Activated CD4-positive, alpha-beta T cell treated with anti-CD3 and anti-CD28 coated beads, Interleukin-2, Interleukin-6, amounts not matched to agents 100 ng/mL and 50 ng/mL, durations not matched to agents 16 hours and 8 hours (primary cell): ENCODE measurements around the gene TNFRSF4.

Experiments
- DNase-seq: peaks from one replicate; pipeline ENCODE4 v3.0.0-alpha.2; 2020

Gene TNFRSF4

DNA sequence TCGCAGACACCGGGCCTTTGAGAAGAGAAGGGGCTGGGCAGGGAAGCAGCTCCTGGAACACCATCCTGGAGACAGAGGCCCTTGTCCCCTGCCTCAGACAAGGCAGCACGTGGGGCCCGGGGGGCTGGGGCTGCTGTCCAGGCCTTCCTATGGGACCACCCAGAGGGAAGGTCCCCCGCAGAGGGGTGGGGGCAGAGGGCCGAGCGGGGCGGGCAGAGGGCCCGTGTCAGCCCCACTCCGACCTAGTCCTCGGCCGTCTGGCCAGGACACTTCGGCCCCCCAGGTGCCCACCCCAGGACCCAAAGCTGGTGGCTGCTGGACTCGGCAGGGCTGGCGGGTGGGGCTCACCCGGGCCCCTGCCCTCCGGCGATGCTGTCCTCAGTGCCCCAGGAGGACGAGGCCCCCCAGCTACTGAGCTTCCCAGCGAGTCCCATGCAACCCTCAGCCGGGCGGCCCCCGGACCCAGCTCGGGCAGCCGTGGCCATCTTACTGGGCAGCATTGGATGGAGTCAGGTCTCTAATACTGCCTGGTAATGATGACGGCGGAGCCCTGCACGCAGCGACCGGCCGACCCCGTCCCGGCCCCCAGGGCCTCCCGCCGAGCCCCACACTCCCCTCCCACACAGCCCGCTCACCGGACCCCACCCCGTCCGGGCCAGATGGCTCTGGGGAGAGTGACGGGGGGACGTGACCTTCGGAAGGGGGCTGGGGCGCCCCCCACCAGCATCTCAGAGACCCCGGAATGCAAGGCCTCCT is 47.1 kb downstream of the TNFRSF4 start:
- DNase-seq, result no peak

DNA sequence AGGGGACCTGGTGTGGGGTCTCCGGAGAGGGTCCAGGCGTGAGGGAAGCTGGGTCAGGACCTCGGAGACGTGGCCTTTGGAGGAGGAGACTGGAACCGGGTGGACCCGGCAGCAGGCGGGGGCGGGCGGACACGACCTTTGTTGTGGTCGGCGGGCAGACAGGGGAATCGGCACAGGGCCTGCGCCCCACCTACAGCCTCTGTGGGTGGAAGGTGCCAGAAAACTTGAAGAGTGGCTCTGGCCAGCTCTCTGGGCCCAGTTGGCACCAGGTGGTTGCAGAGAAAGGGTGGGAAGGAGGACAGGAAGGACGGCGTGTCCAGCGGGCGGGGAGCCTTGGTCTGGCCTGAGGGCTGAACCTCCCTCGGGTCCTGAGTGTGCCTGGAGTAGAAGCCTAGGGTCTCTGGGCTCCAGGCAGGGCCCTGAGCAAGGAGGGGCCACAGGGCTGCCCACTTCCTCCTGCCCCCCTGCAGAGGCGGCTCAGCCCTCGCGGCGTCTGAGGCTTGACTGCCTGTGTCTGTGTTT is 48.0 kb downstream of the TNFRSF4 start:
- no peak for DNase-seq

DNA sequence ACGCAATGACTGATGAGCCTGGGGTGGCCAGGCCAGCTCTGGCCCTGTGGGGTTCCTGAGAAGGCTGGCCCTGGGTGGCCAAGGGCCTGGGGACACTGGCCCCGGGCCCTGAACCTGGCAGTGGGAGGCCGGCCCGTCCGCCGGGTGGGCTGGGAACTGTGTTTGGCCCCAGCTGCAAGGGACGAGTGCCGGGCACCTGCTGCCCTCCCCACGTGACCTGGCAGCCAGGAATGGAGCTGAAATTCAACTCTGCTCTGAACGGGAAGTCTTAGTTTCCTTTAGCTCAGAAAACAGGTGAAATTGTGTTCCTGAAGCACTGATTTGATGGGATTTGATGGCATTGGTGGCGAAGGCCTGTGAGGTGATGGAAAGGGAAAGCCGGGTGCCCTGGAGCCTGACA is 48.5 kb downstream of the TNFRSF4 start:
- DNase-seq, result no peak

DNA sequence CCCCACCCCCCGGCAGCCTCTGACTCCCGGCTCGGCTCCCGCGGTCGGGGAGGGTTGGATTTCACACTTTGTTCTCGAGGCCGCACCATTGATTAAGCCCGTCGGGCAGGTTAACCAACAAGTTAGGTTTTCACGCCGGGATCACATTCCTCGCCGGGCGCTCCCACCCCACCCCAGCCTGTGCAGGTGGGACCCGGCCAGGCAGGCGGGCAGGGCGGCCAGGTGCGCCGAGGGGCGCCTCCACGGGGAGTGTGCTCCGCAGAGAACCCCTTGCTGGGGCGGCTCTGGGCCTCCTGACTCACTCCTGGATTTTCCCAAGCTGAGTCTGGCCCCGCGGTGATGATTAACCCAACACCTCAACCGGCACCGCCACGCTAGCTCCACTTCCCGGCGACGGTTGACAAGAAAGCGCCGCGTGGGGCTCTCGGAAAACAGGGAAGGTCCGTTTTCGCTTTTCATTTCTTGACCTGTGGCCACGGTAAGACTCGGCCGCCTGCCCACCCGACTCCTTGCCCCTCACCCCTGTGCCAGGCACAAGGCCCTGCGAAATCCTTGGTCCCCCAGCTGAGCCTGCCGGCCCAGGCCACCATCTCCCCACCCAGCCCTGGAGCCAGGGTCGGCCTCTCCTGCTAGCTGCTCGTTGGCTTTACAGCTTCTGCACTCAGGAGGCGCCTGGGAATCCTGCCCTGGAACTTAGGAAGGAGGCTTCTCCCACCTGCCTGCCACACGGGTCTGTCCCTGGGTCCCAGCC is 49.1 kb downstream of the TNFRSF4 start:
- DNase-seq, result no peak

DNA sequence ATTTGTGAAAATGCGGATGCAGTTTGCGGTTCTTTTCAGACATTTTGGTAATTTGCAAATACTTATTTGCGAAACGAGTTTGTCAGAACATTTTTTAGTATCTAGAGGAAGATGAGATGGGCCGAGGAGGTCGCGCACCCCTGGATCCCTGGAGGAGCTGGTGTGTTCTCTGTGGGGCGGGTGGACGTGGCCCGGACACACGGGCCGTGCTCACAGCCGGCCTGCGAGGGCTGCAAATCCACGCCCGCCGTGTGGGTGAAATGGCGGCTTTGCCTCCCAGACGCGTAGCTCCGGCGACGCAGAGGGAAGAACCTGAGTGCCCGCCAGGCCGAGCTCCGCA is 49.6 kb downstream of the TNFRSF4 start:
- no peak for DNase-seq

DNA sequence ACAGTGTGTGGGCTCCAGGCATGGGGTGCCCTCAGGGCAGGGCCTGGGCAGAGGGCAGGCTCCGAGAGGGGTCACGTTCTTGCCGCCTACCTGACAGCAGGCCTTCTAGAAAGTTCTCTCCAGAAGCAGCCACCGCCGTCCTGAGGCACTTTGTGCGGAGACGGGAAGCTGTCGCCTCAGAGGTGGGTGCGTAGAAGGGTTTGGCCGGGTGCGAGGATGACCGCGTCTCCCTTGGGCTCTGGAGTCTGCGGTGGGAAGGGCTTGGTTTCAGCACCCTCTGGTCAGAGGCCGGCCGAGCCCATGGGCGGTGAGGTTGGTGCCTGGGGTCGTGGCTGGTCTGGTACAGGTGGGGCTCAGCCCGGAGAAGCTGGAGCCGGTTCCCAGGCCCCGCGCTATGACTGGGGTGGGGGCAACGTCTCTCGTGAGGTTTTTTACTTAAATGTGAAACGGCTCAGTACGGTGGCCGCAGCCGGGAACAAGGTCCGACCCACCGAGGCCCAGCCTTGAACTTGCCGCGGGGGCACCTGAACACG is 50.3 kb downstream of the TNFRSF4 start:
- DNase-seq, result no peak

DNA sequence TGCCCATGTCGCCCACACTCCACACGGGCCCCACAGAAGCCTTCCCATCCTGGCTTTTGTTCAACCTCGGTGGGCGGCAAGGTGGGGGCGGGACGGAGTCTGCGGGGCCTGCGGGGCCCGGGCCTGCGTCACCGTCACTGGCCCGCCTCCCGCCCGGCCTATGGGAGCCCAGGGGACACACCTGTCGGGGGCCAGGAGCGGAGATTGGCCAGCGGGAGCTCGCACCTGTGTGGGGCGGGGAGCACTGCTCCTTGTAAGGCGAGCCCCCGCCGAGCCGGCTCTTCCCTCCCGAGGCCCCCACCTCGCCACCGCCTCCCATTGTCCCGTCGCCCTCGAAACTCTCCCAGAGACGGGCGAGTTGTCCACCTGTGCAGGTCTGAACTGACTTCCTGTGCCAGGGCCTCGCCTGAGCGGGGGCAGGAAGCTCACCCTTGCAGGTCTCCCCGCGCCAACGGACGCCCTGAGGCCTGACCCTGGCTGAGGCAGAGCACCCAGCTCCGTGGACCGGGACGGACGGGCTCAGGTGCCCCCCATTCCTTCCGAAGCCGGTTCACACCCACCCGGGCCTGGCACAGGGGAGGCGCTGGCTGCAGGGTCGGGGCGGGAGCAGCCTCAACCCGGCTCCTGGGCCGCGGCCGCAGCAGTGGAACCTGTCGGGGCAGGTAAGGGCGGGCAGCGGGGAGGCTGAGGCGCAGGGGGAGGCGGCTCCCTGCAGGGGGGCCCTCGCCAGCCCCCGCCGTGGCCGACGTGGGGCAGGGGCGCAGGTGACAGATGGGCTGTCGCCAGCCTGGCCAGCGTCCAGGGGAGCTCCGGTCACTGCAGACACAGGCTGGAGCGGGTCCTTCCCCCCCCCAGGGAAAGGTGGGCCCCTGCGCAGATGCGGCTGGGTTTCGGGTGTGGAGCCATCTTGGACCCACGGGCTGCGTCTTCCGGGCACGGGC is 51.1 kb downstream of the TNFRSF4 start:
- DNase-seq, result no peak

DNA sequence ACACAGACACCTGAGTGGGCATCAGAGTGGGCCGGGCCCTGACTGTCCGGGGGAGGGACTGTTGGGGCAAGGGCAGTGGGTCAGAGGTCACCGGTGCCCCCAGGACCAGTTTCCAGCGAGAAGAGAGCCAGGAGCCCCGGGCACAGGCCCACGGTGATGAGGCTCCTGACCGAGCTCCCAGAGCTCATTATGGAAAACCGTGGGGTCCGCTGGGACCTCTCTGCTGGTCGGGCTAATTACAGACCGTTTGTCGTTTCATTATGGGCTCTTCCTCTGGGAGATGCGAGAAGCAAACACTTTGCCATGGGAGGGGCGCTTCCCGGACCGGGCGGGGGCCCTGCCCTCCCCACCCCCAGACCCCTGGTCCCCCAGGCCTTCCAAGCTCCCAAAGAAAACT is 52.3 kb downstream of the TNFRSF4 start:
- DNase-seq, result no peak
